ENCODE results near the gene EXOC4. TPM values are rescaled to one million over a fixed set of nuclear protein-coding genes. Genes with fewer than 3 reads are reported as not detected.

The EXOC4 gene
- total RNA-seq, 4 donors from 2014 or later, result 60.0 to 187 (median 80.1) TPM

DNA sequence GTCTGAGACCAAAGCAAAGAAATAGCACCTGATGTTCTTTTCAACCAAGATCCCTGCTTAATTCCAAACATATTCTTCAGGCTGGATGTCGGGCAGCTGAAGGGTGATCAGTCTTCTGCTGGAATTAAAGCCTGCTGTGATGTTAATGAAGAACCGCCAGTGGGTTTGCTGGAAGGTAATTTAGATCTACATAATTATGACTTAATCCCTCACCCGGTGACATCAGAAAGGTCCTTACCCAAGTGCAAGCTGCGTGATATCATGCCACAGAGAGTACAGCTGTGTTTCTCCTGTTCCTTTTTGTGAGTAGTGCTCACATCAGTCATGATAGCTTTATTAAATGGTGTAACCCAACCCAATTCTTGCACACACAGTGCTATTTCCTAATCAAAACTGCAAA lies 845.2 kb downstream of the EXOC4 start:
- DNase-seq (ENCODE audit: low spot score in 2 of 2), result no peak
- Histone ChIP-seq H3K36me3 (no peaks in the 10 kb centered on the region), H3K27me3 (no peaks in the 10 kb centered on the region), H3K9me3 (no peaks in the 10 kb centered on the region), H3K4me1 (no peaks in the 10 kb centered on the region), H3K4me3 (no peak overlapping the region), H3K27ac (no peak overlapping the region)
- 78% methylated on average over 4 of the region's 4 CpGs for WGBS
- TF ChIP-seq POLR2A (IDR thresholded peaks at IDR 0.05), result no peak
- TF ChIP-seq POLR2AphosphoS5 (IDR thresholded peaks at IDR 0.05), result no peak
- no peak for TF ChIP-seq EP300 (IDR thresholded peaks at IDR 0.05)
- TF ChIP-seq, protein P1, sequence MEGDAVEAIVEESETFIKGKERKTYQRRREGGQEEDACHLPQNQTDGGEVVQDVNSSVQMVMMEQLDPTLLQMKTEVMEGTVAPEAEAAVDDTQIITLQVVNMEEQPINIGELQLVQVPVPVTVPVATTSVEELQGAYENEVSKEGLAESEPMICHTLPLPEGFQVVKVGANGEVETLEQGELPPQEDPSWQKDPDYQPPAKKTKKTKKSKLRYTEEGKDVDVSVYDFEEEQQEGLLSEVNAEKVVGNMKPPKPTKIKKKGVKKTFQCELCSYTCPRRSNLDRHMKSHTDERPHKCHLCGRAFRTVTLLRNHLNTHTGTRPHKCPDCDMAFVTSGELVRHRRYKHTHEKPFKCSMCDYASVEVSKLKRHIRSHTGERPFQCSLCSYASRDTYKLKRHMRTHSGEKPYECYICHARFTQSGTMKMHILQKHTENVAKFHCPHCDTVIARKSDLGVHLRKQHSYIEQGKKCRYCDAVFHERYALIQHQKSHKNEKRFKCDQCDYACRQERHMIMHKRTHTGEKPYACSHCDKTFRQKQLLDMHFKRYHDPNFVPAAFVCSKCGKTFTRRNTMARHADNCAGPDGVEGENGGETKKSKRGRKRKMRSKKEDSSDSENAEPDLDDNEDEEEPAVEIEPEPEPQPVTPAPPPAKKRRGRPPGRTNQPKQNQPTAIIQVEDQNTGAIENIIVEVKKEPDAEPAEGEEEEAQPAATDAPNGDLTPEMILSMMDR (IDR thresholded peaks at IDR 0.05), result no peak

DNA sequence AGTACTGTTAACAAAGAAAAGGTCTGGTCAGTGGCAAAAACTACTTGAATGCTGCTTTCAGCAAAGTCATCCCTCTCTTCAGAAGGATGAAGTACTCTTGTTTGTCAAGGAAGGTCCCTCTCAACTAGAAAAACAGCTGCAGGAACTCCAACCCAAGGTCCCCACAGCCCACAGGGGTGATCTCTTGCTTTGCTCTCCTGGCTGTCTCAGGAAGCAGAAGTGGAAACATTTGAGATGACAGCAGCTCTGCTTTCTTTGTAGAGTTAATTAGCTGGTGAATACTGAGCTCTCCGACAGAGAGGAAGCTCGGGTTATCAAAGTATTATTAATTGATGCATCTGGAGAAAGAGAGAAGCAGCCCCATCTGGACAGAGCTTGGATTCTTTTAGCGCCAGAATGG lies 848.8 kb downstream of the EXOC4 start:
- no peaks in the 10 kb centered on the region for H3K36me3 ChIP-seq
- WGBS, result 35% methylated on average over 3 of the region's 3 CpGs
- H3K27ac ChIP-seq, result no peak overlapping the region
- H3K27me3 ChIP-seq, result no peaks in the 10 kb centered on the region
- no peak for TF ChIP-seq POLR2AphosphoS5 (IDR thresholded peaks at IDR 0.05)
- TF ChIP-seq EP300 (IDR thresholded peaks at IDR 0.05), result no peak
- TF ChIP-seq, protein P1 (IDR thresholded peaks at IDR 0.05), result no peak
- no peak for DNase-seq (ENCODE audit: low spot score in 2 of 2)
- H3K4me1 ChIP-seq, result no peaks in the 10 kb centered on the region
- no peak overlapping the region for H3K4me3 ChIP-seq
- H3K9me3 ChIP-seq, result no peaks in the 10 kb centered on the region

GRCh38 chr7:134104166-134104565 lies 851.3 kb downstream of the EXOC4 start:
- Histone ChIP-seq H3K27ac (no peak overlapping the region), H3K27me3 (no peaks in the 10 kb centered on the region), H3K36me3 (no peaks in the 10 kb centered on the region), H3K4me1 (no peaks in the 10 kb centered on the region), H3K9me3 (no peaks in the 10 kb centered on the region), H3K4me3 (no peak overlapping the region)
- 95% methylated on average over 4 of the region's 4 CpGs for WGBS
- no peak for DNase-seq (ENCODE audit: low spot score in 2 of 2)
- TF ChIP-seq POLR2AphosphoS5 (IDR thresholded peaks at IDR 0.05), result no peak

- no peak overlapping the region for H3K4me3 ChIP-seq
- no peak for TF ChIP-seq POLR2A (IDR thresholded peaks at IDR 0.05)
- TF ChIP-seq EP300 (IDR thresholded peaks at IDR 0.05), result no peak
- no peak for TF ChIP-seq POLR2AphosphoS5 (IDR thresholded peaks at IDR 0.05)
- TF ChIP-seq, protein P1 (IDR thresholded peaks at IDR 0.05), result no peak
- H3K9me3 ChIP-seq, result no peaks in the 10 kb centered on the region
- 77% methylated on average over 5 of the region's 5 CpGs for WGBS
- H3K36me3 ChIP-seq, result no peaks in the 10 kb centered on the region
- H3K27me3 ChIP-seq, result no peaks in the 10 kb centered on the region
- no peak for DNase-seq (ENCODE audit: low spot score in 2 of 2)
- H3K27ac ChIP-seq, result no peak overlapping the region
- no peaks in the 10 kb centered on the region for H3K4me1 ChIP-seq
These were observed 853.0 kb downstream of the EXOC4 start for GRCh38 chr7:134105841-134106240.

GRCh38 chr7:134108802-134109201 lies 855.9 kb downstream of the EXOC4 start:
- no peaks in the 10 kb centered on the region for H3K27me3 ChIP-seq
- H3K36me3 ChIP-seq, result no peaks in the 10 kb centered on the region
- H3K9me3 ChIP-seq, result no peaks in the 10 kb centered on the region
- no peak overlapping the region for H3K27ac ChIP-seq
- H3K4me1 ChIP-seq, result no peaks in the 10 kb centered on the region
- TF ChIP-seq POLR2AphosphoS5 (IDR thresholded peaks at IDR 0.05) (no peak), EP300 (IDR thresholded peaks at IDR 0.05) (no peak), POLR2A (IDR thresholded peaks at IDR 0.05) (no peak)
- TF ChIP-seq, protein P1 (IDR thresholded peaks at IDR 0.05), result no peak
- H3K4me3 ChIP-seq, result no peak overlapping the region
- 91% methylated on average over 2 of the region's 2 CpGs for WGBS
- no peak for DNase-seq (ENCODE audit: low spot score in 2 of 2)

- H3K36me3 ChIP-seq, result no peaks in the 10 kb centered on the region
- no peaks in the 10 kb centered on the region for H3K9me3 ChIP-seq
- H3K27me3 ChIP-seq, result no peaks in the 10 kb centered on the region
- no peak overlapping the region for H3K4me3 ChIP-seq
- no peak for TF ChIP-seq EP300 (IDR thresholded peaks at IDR 0.05)
- TF ChIP-seq, protein P1 (IDR thresholded peaks at IDR 0.05), result no peak
- no peak for TF ChIP-seq POLR2A (IDR thresholded peaks at IDR 0.05)
- no peak for TF ChIP-seq POLR2AphosphoS5 (IDR thresholded peaks at IDR 0.05)
- no peaks in the 10 kb centered on the region for H3K4me1 ChIP-seq
- DNase-seq (ENCODE audit: low spot score in 2 of 2), result no peak
- no peak overlapping the region for H3K27ac ChIP-seq
These were observed 860.8 kb downstream of the EXOC4 start for GRCh38 chr7:134113655-134114054.
